H9 (cell line): ENCODE measurements around the gene TMPRSS15. TPM values are rescaled to one million over a fixed set of nuclear protein-coding genes. Genes with fewer than 3 reads are reported as not detected.

Source experiments
- DNase-seq: peaks from one replicate; pipeline ENCODE4 v3.0.0-alpha.2; 2017
- H2AFZ ChIP-seq: one replicate; pipeline ENCODE4 v1.6.1; 2013; ENCODE audit warnings: mild to moderate bottlenecking, low read length, control low read depth, moderate library complexity
- H2AK5ac ChIP-seq: 2 replicates; pipeline ENCODE4 v1.6.1; 2013; ENCODE audit warnings: low read length, control low read depth, mixed read lengths; ENCODE audit not compliant: insufficient read length
- H2BK120ac ChIP-seq: one replicate; pipeline ENCODE4 v1.6.1; 2013; ENCODE audit warnings: low read depth, mild to moderate bottlenecking, low read length, control low read depth, inconsistent platforms; ENCODE audit not compliant: poor library complexity, severe bottlenecking
- H2BK12ac ChIP-seq: 2 replicates; pipeline ENCODE4 v1.6.1; 2013; ENCODE audit warnings: low read length, control low read depth, mixed read lengths, low read depth; ENCODE audit not compliant: insufficient read length
- H2BK15ac ChIP-seq: 2 replicates; pipeline ENCODE4 v1.6.1; 2013; ENCODE audit warnings: low read depth, low read length, control low read depth
- H2BK20ac ChIP-seq: one replicate; pipeline ENCODE4 v1.6.1; 2013; ENCODE audit warnings: low read depth, mild to moderate bottlenecking, low read length, control low read depth, inconsistent platforms; ENCODE audit not compliant: poor library complexity, severe bottlenecking
- H2BK5ac ChIP-seq: 2 replicates; pipeline ENCODE4 v1.6.1; 2013; ENCODE audit warnings: low read length, control low read depth, mixed read lengths; ENCODE audit not compliant: insufficient read length
- H3K14ac ChIP-seq: 2 replicates; pipeline ENCODE4 v1.6.1; 2013; ENCODE audit warnings: low read length, control low read depth; ENCODE audit not compliant: insufficient read depth
- H3K18ac ChIP-seq: 2 replicates; pipeline ENCODE4 v1.6.1; 2013; ENCODE audit warnings: low read depth, mild to moderate bottlenecking, mixed read lengths, low read length, control low read depth; ENCODE audit not compliant: insufficient read length
- H3K23ac ChIP-seq: 2 replicates; pipeline ENCODE4 v1.6.1; 2013; ENCODE audit warnings: low read length, control low read depth, mixed read lengths, low read depth; ENCODE audit not compliant: insufficient read length
- H3K23me2 ChIP-seq: 2 replicates; pipeline ENCODE4 v1.6.1; 2013; ENCODE audit warnings: low read depth, mild to moderate bottlenecking, mixed read lengths, low read length, control low read depth; ENCODE audit not compliant: insufficient read length, poor library complexity, severe bottlenecking
- H3K27ac ChIP-seq: 2 replicates; pipeline ENCODE4 v1.5.1; 2013; ENCODE audit warnings: low read length, control low read depth, mixed read lengths, low read depth; ENCODE audit not compliant: insufficient read length
- H3K27me3 ChIP-seq: 2 replicates; pipeline ENCODE4 v1.6.1; 2013; ENCODE audit warnings: low read length, control low read depth, inconsistent platforms; ENCODE audit not compliant: insufficient read depth
- H3K4ac ChIP-seq: 2 replicates; pipeline ENCODE4 v1.6.1; 2013; ENCODE audit warnings: low read depth, mild to moderate bottlenecking, control low read depth, inconsistent platforms, low read length, moderate library complexity
- H3K4me1 ChIP-seq: 2 replicates; pipeline ENCODE4 v1.6.1; 2013; ENCODE audit warnings: low read length, control low read depth, inconsistent platforms; ENCODE audit not compliant: insufficient read depth
- H3K4me2 ChIP-seq: 2 replicates; pipeline ENCODE4 v1.6.1; 2013; ENCODE audit warnings: low read length, control low read depth, mixed read lengths; ENCODE audit not compliant: insufficient read length, insufficient read depth
- H3K56ac ChIP-seq: 2 replicates; pipeline ENCODE4 v1.6.1; 2013; ENCODE audit warnings: low read depth, mild to moderate bottlenecking, mixed read lengths, low read length, control low read depth; ENCODE audit not compliant: insufficient read length
- H3K79me1 ChIP-seq: 2 replicates; pipeline ENCODE4 v1.6.1; 2013; ENCODE audit warnings: low read depth, mild to moderate bottlenecking, moderate library complexity, low read length, control low read depth, inconsistent platforms; ENCODE audit not compliant: insufficient read depth, poor library complexity, severe bottlenecking
- H3K79me2 ChIP-seq: 2 replicates; pipeline ENCODE4 v1.6.1; 2013; ENCODE audit warnings: low read length, control low read depth, inconsistent platforms; ENCODE audit not compliant: insufficient read depth
- H3K9ac ChIP-seq: 2 replicates; pipeline ENCODE4 v1.6.1; 2013; ENCODE audit warnings: low read length, control low read depth, mixed read lengths; ENCODE audit not compliant: insufficient read length; ENCODE audit errors: extremely low read depth
- H3K9me3 ChIP-seq: one replicate; pipeline ENCODE4 v1.6.1; 2013; ENCODE audit warnings: low read depth, low read length, inconsistent platforms; ENCODE audit not compliant: control insufficient read depth
- H3T11ph ChIP-seq: one replicate; pipeline ENCODE4 v1.6.1; 2013; ENCODE audit warnings: mild to moderate bottlenecking, low read length, control low read depth, inconsistent platforms
- H4K20me1 ChIP-seq: one replicate; pipeline ENCODE4 v1.6.1; 2013; ENCODE audit not compliant: control insufficient read depth, insufficient read length, insufficient read depth
- H4K5ac ChIP-seq: 2 replicates; pipeline ENCODE4 v1.6.1; 2013; ENCODE audit warnings: low read depth, mild to moderate bottlenecking, mixed read lengths, low read length, control low read depth; ENCODE audit not compliant: insufficient read length
- H4K8ac ChIP-seq: replicated peaks from 2 replicates; pipeline ENCODE4 v1.6.1; 2013; ENCODE audit warnings: low read length, control low read depth, mixed read lengths, low read depth; ENCODE audit not compliant: insufficient read length
- H4K91ac ChIP-seq: 2 replicates; pipeline ENCODE4 v1.6.1; 2013; ENCODE audit warnings: low read depth, mild to moderate bottlenecking, moderate library complexity, mixed read lengths, low read length, control low read depth; ENCODE audit not compliant: insufficient read length
- H3K27ac Mint-ChIP-seq, 3 experiments: 2 replicates in 2 of 3; 3 replicates in 1 of 3; pipeline ENCODE4 v1.8.0; 2020 to 2021; ENCODE audit warnings: mixed read lengths in 3 of 3, mild to moderate bottlenecking in 1 of 3, moderate library complexity in 1 of 3
- H3K27me3 Mint-ChIP-seq: 2 replicates; pipeline ENCODE4 v1.8.0; 2021; ENCODE audit warnings: low read depth, mild to moderate bottlenecking, moderate library complexity, mixed read lengths
- H3K36me3 Mint-ChIP-seq, 3 experiments: 2 replicates in 2 of 3; 3 replicates in 1 of 3; pipeline ENCODE4 v1.8.0; 2020 to 2021; ENCODE audit warnings: low read depth in 3 of 3, mixed read lengths in 3 of 3; ENCODE audit not compliant: insufficient read depth in 1 of 3
- H3K4me1 Mint-ChIP-seq, 2 experiments: 2 replicates each; pipeline ENCODE4 v1.8.0; 2020; ENCODE audit warnings: mixed read lengths in 2 of 2
- H3K4me3 Mint-ChIP-seq, 2 experiments: 2 replicates in 1 of 2; 3 replicates in 1 of 2; pipeline ENCODE4 v1.8.0; 2020 to 2021; ENCODE audit warnings: mild to moderate bottlenecking in 2 of 2, mixed read lengths in 2 of 2, moderate library complexity in 1 of 2
- H3K9me3 Mint-ChIP-seq, 2 experiments: 2 replicates in 1 of 2; 3 replicates in 1 of 2; pipeline ENCODE4 v1.8.0; 2020; ENCODE audit warnings: mild to moderate bottlenecking in 2 of 2, mixed read lengths in 2 of 2, moderate library complexity in 1 of 2
- CTCF ChIP-seq: fragments of 200-600 bp; sonication (generic); conservative IDR thresholded peaks from 3 replicates; pipeline ENCODE4 v1.8.0; 2021; ENCODE audit warnings: antibody characterized with exemption, mild to moderate bottlenecking
- WGBS: extraction: QIAGEN DNeasy Blood & Tissue Kit; methylation state at CpG from one replicate; pipeline ENCODE4 v1.1.7; 2013; ENCODE audit warnings: missing lambda C conversion rate, low lambda C conversion rate, mixed read lengths; ENCODE audit not compliant: insufficient read length; ENCODE audit errors: extremely low coverage; 5-methylcytosine and 5-hydroxymethylcytosine counted together
- total RNA-seq: library from RNA; stranded (reverse); gene quantifications from 2 replicates; pipeline ENCODE4 v1.2.1, GENCODE V29; 2021

The TMPRSS15 gene
- total RNA-seq, 1 experiment from 2014 or later, result not detected

GRCh38 chr21:18350216-18350615 is 53.4 kb downstream of the TMPRSS15 start:
- Mint-ChIP-seq H3K4me3 (no peak overlapping the region), H3K36me3 (0 out of 7 replicates have a peak, but pooled peaks cover 0 to under 1% (median 0%) of the 10 kb centered on the region in 3 experiments), H3K9me3 (no peaks in the 10 kb centered on the region), H3K27me3 (no peaks in the 10 kb centered on the region), H3K27ac (no peak overlapping the region), H3K4me1 (no peaks in the 10 kb centered on the region)
- H2AFZ ChIP-seq, result no peak overlapping the region
- no peak overlapping the region for H3K23ac ChIP-seq
- no peak overlapping the region for H2BK5ac ChIP-seq
- no peak overlapping the region for H3K27ac ChIP-seq
- no CpG with 5 or more reads among the region's 2 CpGs for WGBS
- H3K14ac ChIP-seq, result no peak overlapping the region
- H2BK120ac ChIP-seq, result no peak overlapping the region
- no peak for TF ChIP-seq CTCF
- no peak overlapping the region for H3K4me2 ChIP-seq
- no peak overlapping the region for H2BK12ac ChIP-seq
- H3K56ac ChIP-seq, result no peak overlapping the region
- no peaks in the 10 kb centered on the region for H3K23me2 ChIP-seq
- no peak overlapping the region for H4K5ac ChIP-seq
- H3K9me3 ChIP-seq, result no peaks in the 10 kb centered on the region
- DNase-seq, result no peak
- H3T11ph ChIP-seq, result no peak overlapping the region
- no peak overlapping the region for H3K18ac ChIP-seq
- H3K27me3 ChIP-seq, result no peaks in the 10 kb centered on the region
- H3K79me2 ChIP-seq, result no peaks in the 10 kb centered on the region
- H3K4ac ChIP-seq, result no peak overlapping the region
- H2AK5ac ChIP-seq, result no peak overlapping the region
- no peak overlapping the region for H2BK15ac ChIP-seq
- H4K20me1 ChIP-seq, result no peaks in the 10 kb centered on the region
- H4K91ac ChIP-seq, result no peak overlapping the region
- H2BK20ac ChIP-seq, result no peak overlapping the region
- no peaks in the 10 kb centered on the region for H3K79me1 ChIP-seq
- H3K9ac ChIP-seq, result no peak overlapping the region
- no peak overlapping the region for H4K8ac ChIP-seq
- no peaks in the 10 kb centered on the region for H3K4me1 ChIP-seq
